ENCODE data around the gene TAF5.

The TAF5 gene

GRCh38 chr10:103367782-103368518 lies at the start of gene TAF5:
Gene TAF5, plus strand, starts transcription at chr10:103367976. Its CDS starts 14 bp downstream, at chr10:103367990.
- no peaks in the 10 kb centered on the region for H3K27me3 ChIP-seq (replicated peaks; ENCODE audit: control insufficient read depth, insufficient read depth, low read length)
- no peak for TF ChIP-seq CTCF (IDR thresholded peaks at IDR 0.05; ENCODE audit: insufficient read depth, low read length, poor library complexity, severe bottlenecking)
- DNase-seq (ENCODE audit: extremely low read depth, insufficient read length) = peak; percentile 93
- peak within 1 kb of the TSS; percentile 78 for H3K4me3 ChIP-seq (replicated peaks; ENCODE audit: low read depth, low read length)
- H3K36me3 ChIP-seq (ENCODE audit: control insufficient read depth, insufficient read depth, low read length) = no peaks in the 10 kb centered on the region

- no peak for TF ChIP-seq CTCF (IDR thresholded peaks at IDR 0.05; ENCODE audit: insufficient read depth, low read length, poor library complexity, severe bottlenecking)
- Histone ChIP-seq H3K27me3 (replicated peaks; ENCODE audit: control insufficient read depth, insufficient read depth, low read length) (no peaks in the 10 kb centered on the region), H3K36me3 (ENCODE audit: control insufficient read depth, insufficient read depth, low read length) (peaks cover 5% of the 10 kb centered on the region), H3K4me3 (replicated peaks; ENCODE audit: low read depth, low read length) (no peak overlapping the region)
- no peak for DNase-seq (ENCODE audit: extremely low read depth, insufficient read length)
Measured at GRCh38 chr10:103327906-103328305, 39.9 kb upstream of the TAF5 start.

GRCh38 chr10:103333934-103334520 lies 33.7 kb upstream of the TAF5 start:
- peak; percentile 53 for TF ChIP-seq CTCF (IDR thresholded peaks at IDR 0.05; ENCODE audit: insufficient read depth, low read length, poor library complexity, severe bottlenecking)
- no peak for DNase-seq (ENCODE audit: extremely low read depth, insufficient read length)
- H3K36me3 ChIP-seq (ENCODE audit: control insufficient read depth, insufficient read depth, low read length) = peaks cover 6% of the 10 kb centered on the region
- no peak overlapping the region for H3K4me3 ChIP-seq (replicated peaks; ENCODE audit: low read depth, low read length)
- H3K27me3 ChIP-seq (replicated peaks; ENCODE audit: control insufficient read depth, insufficient read depth, low read length) = no peaks in the 10 kb centered on the region

- Histone ChIP-seq H3K36me3 (ENCODE audit: control insufficient read depth, insufficient read depth, low read length) (peaks cover 6% of the 10 kb centered on the region), H3K27me3 (replicated peaks; ENCODE audit: control insufficient read depth, insufficient read depth, low read length) (no peaks in the 10 kb centered on the region), H3K4me3 (replicated peaks; ENCODE audit: low read depth, low read length) (no peak overlapping the region)
- TF ChIP-seq CTCF (IDR thresholded peaks at IDR 0.05; ENCODE audit: insufficient read depth, low read length, poor library complexity, severe bottlenecking) = no peak
- no peak for DNase-seq (ENCODE audit: extremely low read depth, insufficient read length)
Measured at GRCh38 chr10:103334567-103334966, 33.2 kb upstream of the TAF5 start.

GRCh38 chr10:103336370-103336769 lies 31.4 kb upstream of the TAF5 start:
- DNase-seq (ENCODE audit: extremely low read depth, insufficient read length) = no peak
- Histone ChIP-seq H3K4me3 (replicated peaks; ENCODE audit: low read depth, low read length) (no peak overlapping the region), H3K27me3 (replicated peaks; ENCODE audit: control insufficient read depth, insufficient read depth, low read length) (no peaks in the 10 kb centered on the region), H3K36me3 (ENCODE audit: control insufficient read depth, insufficient read depth, low read length) (peaks cover 6% of the 10 kb centered on the region)
- TF ChIP-seq CTCF (IDR thresholded peaks at IDR 0.05; ENCODE audit: insufficient read depth, low read length, poor library complexity, severe bottlenecking) = no peak
